ENCODE results near the gene IKBKE. TPM values are rescaled to one million over a fixed set of nuclear protein-coding genes. Genes with fewer than 3 reads are reported as not detected.

IKBKE gene
- polyA plus RNA-seq, 1 donor (not counting 4 experiments of a cell fraction or from before 2014, with no cell fraction given) = 8.9 TPM

DNA sequence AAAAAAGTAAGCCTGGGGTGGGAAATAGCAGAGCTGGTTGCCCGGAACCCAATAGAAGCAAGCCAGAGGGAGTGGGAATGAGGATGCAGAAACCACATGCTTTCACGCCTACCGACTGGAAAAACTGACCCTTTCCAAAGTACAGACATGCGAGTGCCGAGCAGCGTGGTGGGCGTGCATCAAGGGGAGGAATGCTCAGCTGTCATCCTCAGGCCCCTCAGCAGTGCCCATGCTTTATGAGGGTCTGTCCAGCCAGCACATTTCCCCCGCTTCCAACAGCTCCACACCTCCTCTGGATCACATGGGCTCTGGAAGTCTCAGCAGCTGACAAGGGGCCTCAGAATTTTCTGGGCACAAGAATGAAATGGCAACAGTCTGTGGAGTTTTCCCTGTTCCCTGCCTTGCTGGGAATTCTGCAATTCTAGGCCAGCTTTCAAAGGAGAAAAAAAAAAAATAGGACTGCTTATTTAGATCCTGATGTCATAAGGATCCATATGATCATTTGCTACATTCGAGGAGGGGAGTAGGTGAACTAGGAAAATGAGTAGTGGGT is 19.1 kb upstream of the IKBKE start:
- no peaks in the 10 kb centered on the region for H3K9me1 ChIP-seq (ENCODE audit: control insufficient read depth, extremely low read depth, insufficient read depth, low read length)
- no peaks in the 10 kb centered on the region for H3K9me3 ChIP-seq (ENCODE audit: control insufficient read depth, low read depth, low read length)
- H2AFZ ChIP-seq (ENCODE audit: control insufficient read depth, low read length) = no peak overlapping the region
- peaks cover 19 to 35% of the 10 kb centered on the region in 2 experiments for H3K36me3 ChIP-seq (ENCODE audit: control insufficient read depth in 2 of 2, extremely low read depth in 1 of 2, insufficient read depth in 2 of 2, low read length in 2 of 2)
- TF ChIP-seq EZH2 (IDR thresholded peaks at IDR 0.05; ENCODE audit: low read length) = no peak
- TF ChIP-seq, protein P1, sequence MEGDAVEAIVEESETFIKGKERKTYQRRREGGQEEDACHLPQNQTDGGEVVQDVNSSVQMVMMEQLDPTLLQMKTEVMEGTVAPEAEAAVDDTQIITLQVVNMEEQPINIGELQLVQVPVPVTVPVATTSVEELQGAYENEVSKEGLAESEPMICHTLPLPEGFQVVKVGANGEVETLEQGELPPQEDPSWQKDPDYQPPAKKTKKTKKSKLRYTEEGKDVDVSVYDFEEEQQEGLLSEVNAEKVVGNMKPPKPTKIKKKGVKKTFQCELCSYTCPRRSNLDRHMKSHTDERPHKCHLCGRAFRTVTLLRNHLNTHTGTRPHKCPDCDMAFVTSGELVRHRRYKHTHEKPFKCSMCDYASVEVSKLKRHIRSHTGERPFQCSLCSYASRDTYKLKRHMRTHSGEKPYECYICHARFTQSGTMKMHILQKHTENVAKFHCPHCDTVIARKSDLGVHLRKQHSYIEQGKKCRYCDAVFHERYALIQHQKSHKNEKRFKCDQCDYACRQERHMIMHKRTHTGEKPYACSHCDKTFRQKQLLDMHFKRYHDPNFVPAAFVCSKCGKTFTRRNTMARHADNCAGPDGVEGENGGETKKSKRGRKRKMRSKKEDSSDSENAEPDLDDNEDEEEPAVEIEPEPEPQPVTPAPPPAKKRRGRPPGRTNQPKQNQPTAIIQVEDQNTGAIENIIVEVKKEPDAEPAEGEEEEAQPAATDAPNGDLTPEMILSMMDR (optimal IDR thresholded peaks at IDR 0.05 in 1 of 3, IDR thresholded peaks at IDR 0.05 in 1 of 3, conservative IDR thresholded peaks at IDR 0.05 in 1 of 3; ENCODE audit: extremely low read depth in 1 of 3, insufficient read depth in 2 of 3, low read length in 3 of 3) = no peak
- DNase-seq (ENCODE audit: low read depth, low spot score) = no peak
- H4K20me1 ChIP-seq (ENCODE audit: control insufficient read depth, extremely low read depth, insufficient read depth, low read length) = no peaks in the 10 kb centered on the region
- no peaks in the 10 kb centered on the region for H3K27me3 ChIP-seq (ENCODE audit: control insufficient read depth, extremely low read depth, insufficient read depth, low read length)
- H3K9ac ChIP-seq (ENCODE audit: control insufficient read depth, extremely low read depth, insufficient read depth, low read length) = no peak overlapping the region
- H3K79me2 ChIP-seq (ENCODE audit: control insufficient read depth, insufficient read depth, low read length) = no peaks in the 10 kb centered on the region
- peaks cover 17% of the 10 kb centered on the region for H3K4me1 ChIP-seq (ENCODE audit: control insufficient read depth, extremely low read depth, insufficient read depth, low read length)
- FAIRE-seq = no peak
- H3K27ac ChIP-seq (ENCODE audit: control insufficient read depth, insufficient read depth, low read length) = no peak overlapping the region
- dilution Hi-C loops (cut with MboI; ENCODE audit: extremely low pct_ligation_motif_present, low sequenced_read_pairs) = no loop called here
- H3K4me2 ChIP-seq (ENCODE audit: control insufficient read depth, extremely low read depth, insufficient read depth, low read depth, low read length) = no peak overlapping the region
- no peak overlapping the region for H3K4me3 ChIP-seq (ENCODE audit: control insufficient read depth in 2 of 3, extremely low read depth in 1 of 3, insufficient read depth in 2 of 3, low read depth in 1 of 3, low read length in 3 of 3)

- Histone ChIP-seq H3K79me2 (ENCODE audit: control insufficient read depth, insufficient read depth, low read length) (no peaks in the 10 kb centered on the region), H3K4me3 (ENCODE audit: control insufficient read depth in 2 of 3, extremely low read depth in 1 of 3, insufficient read depth in 2 of 3, low read depth in 1 of 3, low read length in 3 of 3) (no peak overlapping the region), H3K9me3 (ENCODE audit: control insufficient read depth, low read depth, low read length) (no peaks in the 10 kb centered on the region), H2AFZ (ENCODE audit: control insufficient read depth, low read length) (no peak overlapping the region), H3K27ac (ENCODE audit: control insufficient read depth, insufficient read depth, low read length) (no peak overlapping the region), H3K4me1 (ENCODE audit: control insufficient read depth, extremely low read depth, insufficient read depth, low read length) (peaks cover 26% of the 10 kb centered on the region), H3K9me1 (ENCODE audit: control insufficient read depth, extremely low read depth, insufficient read depth, low read length) (peaks cover 2% of the 10 kb centered on the region), H3K27me3 (ENCODE audit: control insufficient read depth, extremely low read depth, insufficient read depth, low read length) (no peaks in the 10 kb centered on the region), H4K20me1 (ENCODE audit: control insufficient read depth, extremely low read depth, insufficient read depth, low read length) (no peaks in the 10 kb centered on the region), H3K9ac (ENCODE audit: control insufficient read depth, extremely low read depth, insufficient read depth, low read length) (no peak overlapping the region), H3K4me2 (ENCODE audit: control insufficient read depth, extremely low read depth, insufficient read depth, low read depth, low read length) (no peak overlapping the region), H3K36me3 (ENCODE audit: control insufficient read depth in 2 of 2, extremely low read depth in 1 of 2, insufficient read depth in 2 of 2, low read length in 2 of 2) (peaks cover 14 to 20% of the 10 kb centered on the region in 2 experiments)
- FAIRE-seq (no peak), DNase-seq (ENCODE audit: low read depth, low spot score) (no peak)
- TF ChIP-seq, protein P1 (optimal IDR thresholded peaks at IDR 0.05 in 1 of 3, IDR thresholded peaks at IDR 0.05 in 1 of 3, conservative IDR thresholded peaks at IDR 0.05 in 1 of 3; ENCODE audit: extremely low read depth in 1 of 3, insufficient read depth in 2 of 3, low read length in 3 of 3) = no peak
- TF ChIP-seq EZH2 (IDR thresholded peaks at IDR 0.05; ENCODE audit: low read length) = no peak
- dilution Hi-C loops (cut with MboI; ENCODE audit: extremely low pct_ligation_motif_present, low sequenced_read_pairs) = no loop called here
These were observed 17.2 kb upstream of the IKBKE start for GRCh38 chr1:206453111-206453510.

Measured in keratinocyte (primary cell).